Eye (tissue), 1 donor: Measurements from ENCODE around the gene NEK9.
"Not testable (repeated sequence)": the region's sequence is repeated elsewhere in the genome, so short reads cannot be mapped to it uniquely, and the experiment has no call there.

ENCODE experiments used
- DNase-seq: peaks from one replicate; pipeline ENCODE4 v3.0.0-alpha.2; 2015

The NEK9 gene

DNA sequence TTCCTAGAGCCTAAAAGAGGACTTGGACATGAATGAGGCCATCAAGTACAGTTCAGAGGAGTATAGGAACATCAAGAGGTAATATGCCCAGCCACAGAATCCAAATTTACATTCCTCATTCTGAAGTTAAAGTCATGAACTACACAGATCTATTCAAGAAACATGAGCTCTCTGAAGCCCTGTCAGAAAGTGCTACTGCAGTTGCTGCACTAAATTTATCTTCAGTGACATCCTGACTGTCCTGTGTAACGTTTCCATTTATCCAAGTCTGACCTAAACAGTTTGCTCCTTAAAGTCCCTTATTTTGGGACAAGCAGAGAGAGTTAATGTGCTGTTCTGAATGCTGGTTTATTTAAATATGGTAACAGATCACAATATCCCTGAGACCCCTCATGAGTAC is 28.2 kb downstream of the NEK9 start:
- no peak for DNase-seq

DNA sequence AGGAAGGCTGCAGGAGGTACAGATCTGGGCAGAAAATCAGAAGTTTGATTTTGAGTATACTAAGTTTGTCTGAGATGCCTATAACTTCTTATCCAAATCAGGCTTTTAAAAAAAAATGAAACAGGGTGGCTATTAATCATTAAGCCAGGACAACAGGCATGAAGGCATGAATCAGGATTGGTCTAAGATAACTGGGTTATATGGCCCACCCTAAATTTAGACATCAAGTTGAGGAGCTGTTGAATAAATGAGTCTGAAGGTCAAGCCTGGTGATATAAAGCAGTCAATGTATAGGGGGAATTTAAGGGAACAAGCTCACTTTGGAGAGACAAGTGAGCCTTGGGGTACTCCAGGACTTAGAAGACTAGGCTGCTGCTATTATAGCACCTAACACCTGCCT is 28.6 kb downstream of the NEK9 start:
- DNase-seq = no peak

- DNase-seq = no peak
Observed at GRCh38 chr14:75096959-75097358, 29.9 kb downstream of the NEK9 start.

- DNase-seq = no peak
Observed at GRCh38 chr14:75095690-75096089, 31.2 kb downstream of the NEK9 start.

DNA sequence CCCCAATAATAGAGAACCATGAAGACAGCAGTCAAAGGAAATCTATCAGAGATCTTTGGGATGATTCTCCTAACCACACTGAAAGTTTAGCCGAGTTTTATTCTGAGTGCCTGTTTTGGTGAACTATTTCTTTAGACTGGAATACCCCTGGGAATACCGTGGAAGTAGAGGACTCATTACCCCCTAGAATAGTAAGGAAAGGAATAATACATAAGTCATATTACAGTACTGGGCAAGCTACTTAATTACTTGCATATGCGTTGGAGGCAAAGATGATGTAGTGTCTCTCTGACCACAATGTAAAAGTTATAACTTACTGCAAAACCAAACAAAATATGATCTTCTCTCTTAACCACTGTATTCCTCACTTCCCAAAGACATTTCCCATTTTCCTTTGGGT is 32.0 kb downstream of the NEK9 start:
- no peak for DNase-seq

DNA sequence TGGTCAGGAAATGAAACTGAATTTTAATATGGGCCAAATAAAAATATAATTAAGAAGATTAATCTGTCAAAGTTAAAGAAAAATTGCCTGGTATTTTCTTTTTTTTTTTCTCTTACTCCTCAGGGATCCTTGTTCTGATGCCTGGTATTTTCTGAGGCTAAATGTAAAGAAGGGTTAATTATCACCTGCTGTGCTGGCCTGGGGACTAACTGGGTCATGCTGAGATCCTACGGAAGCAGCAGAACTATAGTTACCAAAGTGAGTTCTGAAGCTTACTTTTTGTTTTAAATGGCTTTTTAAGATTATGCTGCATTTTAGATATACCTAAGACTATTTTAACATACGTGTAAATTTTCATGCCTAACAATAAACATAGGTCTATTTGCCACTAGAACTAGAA is 34.1 kb downstream of the NEK9 start:
- no peak for DNase-seq

DNA sequence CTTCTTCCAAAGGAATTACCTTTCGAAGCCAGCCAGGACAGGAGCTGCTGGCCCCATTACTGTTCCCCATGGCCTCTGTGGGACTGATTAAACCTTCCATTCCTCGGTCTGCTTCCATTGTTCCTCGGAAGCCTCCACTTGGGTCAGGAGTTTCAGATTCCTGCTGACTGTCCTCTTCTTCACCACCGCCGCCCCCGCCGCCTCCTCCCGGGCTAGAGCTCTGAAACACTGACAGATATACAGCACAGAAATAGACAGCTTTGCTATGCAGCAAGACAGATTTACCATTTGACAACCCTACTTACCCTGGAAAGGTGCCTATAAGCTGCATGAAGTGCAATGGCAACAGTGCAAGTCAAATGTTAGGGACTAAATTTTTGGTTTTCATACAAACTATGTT is 35.6 kb downstream of the NEK9 start:
- no peak for DNase-seq

- no peak for DNase-seq
Observed at GRCh38 chr14:75090353-75090752, 36.5 kb downstream of the NEK9 start.

- DNase-seq = peak; percentile 89
Observed at GRCh38 chr14:75088566-75089373, 38.1 kb downstream of the NEK9 start.

GRCh38 chr14:75088153-75088552 is 38.7 kb downstream of the NEK9 start:
- DNase-seq = no peak

- DNase-seq = no peak
Observed at GRCh38 chr14:75084513-75084912, 42.3 kb downstream of the NEK9 start.

DNA sequence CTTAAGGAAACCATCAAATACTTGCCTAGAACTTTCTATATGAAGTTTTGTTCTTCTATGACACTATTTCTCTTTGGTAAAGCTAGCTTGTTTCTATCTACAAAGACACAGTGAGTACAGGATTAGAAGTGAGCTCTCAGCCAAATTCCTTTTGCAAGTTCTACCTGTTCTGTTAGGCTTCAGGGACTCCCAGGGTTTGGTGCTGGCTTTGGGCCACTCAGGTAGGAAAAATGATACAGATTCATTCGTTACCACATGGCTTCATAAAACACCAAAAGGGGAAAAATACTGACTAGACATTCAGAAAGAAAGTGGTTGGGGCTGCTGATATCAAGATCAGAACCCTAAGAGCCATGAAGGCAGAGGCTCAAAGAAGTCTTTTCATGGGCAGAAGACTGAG is 43.6 kb downstream of the NEK9 start:
- DNase-seq = no peak

DNA sequence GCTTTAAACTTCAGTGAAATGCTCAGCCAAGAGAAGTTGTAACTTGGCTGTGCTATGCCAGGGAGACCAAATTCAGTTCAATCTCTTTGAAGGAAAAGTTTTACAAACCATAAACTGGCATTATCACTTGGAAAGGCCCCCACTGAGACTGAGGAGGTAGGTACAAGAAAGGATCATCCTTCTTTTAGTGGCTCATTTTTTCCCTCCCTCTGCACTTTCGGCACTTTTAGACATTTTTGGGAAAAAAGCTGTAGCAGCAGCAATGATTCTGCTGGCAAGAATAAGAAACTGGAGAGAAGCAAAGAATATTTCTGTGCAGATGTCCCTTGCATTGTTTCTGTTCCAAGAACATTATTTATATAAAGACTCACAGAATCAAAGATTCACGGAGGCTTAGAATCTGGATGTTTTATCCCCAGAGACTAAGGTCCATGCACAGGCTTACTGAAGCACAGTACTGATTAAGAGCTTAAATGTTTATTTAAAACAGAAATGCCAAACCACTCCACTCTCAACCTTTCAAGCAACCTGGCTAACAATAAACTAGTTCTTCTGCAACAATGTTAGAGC is 45.1 kb downstream of the NEK9 start:
- peak; percentile 26 for DNase-seq

DNA sequence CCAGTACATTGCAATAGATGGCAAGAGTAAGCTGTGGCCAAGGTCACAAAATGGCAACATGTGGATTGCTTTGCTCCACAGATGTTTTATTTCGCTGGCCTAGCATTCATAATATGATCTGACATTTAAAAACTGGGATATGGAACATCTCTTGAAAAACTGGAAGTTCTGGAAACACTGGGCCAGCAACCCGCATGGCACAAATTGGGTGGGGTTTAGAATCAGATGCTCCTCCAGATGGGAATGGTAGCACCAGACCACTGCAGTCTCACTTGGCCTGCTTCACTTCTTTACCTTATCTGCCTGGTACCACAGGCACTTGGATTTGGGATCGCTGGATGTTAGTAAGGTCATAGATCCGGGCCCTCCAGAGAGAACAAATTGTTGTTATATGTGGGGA is 47.3 kb downstream of the NEK9 start:
- no peak for DNase-seq

- no peak for DNase-seq
Observed at GRCh38 chr14:75077794-75078193, 49.1 kb downstream of the NEK9 start.

DNA sequence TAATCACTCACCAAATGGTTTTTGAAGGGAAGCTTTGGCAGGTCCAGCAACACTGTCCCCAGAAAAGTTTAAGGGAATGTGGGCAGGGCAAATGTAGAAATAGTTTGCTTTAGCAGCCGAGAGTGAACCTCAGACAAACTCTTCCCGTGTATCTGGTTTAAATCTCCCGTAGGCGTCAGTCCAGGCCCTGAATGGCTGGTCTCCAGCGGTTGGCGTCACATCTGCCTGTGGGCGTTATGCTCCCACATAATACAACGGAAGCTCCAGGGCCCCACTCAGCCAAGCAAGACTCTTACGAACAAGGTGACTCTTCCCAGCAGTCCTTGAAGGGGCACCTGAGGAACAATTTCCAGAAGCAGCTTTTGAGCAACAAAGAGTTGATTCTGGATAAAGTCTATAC is 56.5 kb downstream of the NEK9 start:
- DNase-seq = peak; percentile 58

DNA sequence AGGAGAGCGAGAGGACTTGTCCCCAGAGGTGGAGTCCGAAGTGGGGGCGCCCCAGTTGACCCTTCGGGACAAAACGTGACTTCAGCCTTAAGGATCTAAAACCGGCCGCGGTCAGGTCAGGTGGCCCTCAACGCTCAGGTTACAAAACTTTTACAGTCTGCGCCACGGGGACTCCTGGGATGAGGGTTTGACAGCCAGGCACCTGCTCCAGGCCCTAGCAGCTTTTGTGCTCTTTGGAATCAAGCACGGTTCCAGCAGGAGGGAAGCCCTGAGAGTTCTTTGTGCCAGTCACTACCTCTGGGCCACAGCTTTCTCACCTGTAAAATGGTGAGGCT is 57.1 kb downstream of the NEK9 start:
- no peak for DNase-seq

GRCh38 chr14:75069121-75069810 is 57.6 kb downstream of the NEK9 start, which contains the start of gene ZC2HC1C:
Gene ZC2HC1C (plus strand): TSS chr14:75069641. CDS start chr14:75070574, 933 bp downstream.
- DNase-seq = peak; percentile 96

GRCh38 chr14:75068294-75069120 is 58.3 kb downstream of the NEK9 start:
- DNase-seq = peak; percentile 77

DNA sequence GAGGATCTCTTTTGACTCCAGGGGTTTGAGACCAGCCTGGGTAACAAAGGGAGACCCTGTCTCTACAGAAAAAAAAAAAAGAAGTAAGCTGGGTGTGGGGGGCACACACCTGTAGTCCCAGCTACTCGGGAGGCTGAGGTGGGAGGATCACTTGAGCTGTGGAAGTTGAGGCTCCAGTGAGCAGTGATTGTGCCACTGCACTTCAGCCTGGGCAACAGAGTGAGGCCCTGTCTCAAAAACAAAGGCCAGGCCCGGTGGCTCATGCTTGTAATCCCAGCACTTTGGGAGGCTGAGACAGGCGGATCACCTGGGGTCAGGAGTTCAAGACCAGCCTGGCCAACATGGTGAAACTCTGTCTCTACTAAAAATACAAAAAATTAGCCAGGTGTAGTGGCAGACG is 59.1 kb downstream of the NEK9 start:
- DNase-seq = not testable (repeated sequence)

- DNase-seq = no peak
Observed at GRCh38 chr14:75067212-75067611, 59.6 kb downstream of the NEK9 start.

- DNase-seq = no peak
Observed at GRCh38 chr14:75066691-75067090, 60.2 kb downstream of the NEK9 start.

GRCh38 chr14:75064205-75064567 is 62.7 kb downstream of the NEK9 start:
- no peak for DNase-seq
